GM12874 (cell line): Measurements from ENCODE around the gene MUC22.

Experiments used
- TF ChIP-seq, protein P1 (sequence below): IDR thresholded peaks from 2 replicates; pipeline ENCODE4 v1.5.1; 2011; ENCODE audit warnings: low read depth, mild to moderate bottlenecking, control low read depth, low read length, moderate library complexity; ENCODE audit not compliant: insufficient read depth

Gene MUC22

DNA sequence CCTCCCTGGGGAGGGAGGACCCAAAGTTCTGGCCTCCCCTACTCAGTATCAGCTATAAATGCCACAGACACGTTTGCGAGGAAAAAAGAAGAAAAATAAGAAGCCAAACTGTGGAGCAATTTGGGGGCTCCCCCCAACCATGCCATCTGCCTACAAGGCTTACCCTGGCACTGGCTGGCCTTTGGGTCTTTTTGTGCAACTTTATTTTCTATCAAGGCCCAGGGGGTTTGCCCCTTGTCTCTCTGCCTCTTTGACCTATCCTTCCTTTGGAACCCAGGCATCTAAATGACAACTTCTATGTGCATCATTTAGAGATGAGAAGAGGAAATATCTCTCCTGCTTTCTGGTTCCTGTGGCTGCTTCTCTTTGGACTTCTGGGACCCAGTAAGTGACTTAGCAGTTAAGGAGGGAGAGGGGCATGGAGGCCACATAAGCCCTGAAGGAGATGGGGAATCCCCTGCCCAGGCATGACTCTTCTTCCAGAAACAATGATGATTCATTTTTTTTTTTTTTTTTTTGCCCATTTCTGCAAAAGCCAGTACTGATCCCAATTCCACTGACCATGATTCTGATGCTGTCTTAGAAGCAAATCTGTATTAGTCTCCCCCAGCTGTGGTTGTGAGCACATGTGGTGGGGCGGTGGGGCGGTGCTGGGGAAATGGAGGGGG lies at the start of gene MUC22:
Gene MUC22 (plus strand): TSS at position 82 of the 668 bp plus-strand sequence. CDS start 233 bp downstream, at position 315.
- TF ChIP-seq, protein P1, sequence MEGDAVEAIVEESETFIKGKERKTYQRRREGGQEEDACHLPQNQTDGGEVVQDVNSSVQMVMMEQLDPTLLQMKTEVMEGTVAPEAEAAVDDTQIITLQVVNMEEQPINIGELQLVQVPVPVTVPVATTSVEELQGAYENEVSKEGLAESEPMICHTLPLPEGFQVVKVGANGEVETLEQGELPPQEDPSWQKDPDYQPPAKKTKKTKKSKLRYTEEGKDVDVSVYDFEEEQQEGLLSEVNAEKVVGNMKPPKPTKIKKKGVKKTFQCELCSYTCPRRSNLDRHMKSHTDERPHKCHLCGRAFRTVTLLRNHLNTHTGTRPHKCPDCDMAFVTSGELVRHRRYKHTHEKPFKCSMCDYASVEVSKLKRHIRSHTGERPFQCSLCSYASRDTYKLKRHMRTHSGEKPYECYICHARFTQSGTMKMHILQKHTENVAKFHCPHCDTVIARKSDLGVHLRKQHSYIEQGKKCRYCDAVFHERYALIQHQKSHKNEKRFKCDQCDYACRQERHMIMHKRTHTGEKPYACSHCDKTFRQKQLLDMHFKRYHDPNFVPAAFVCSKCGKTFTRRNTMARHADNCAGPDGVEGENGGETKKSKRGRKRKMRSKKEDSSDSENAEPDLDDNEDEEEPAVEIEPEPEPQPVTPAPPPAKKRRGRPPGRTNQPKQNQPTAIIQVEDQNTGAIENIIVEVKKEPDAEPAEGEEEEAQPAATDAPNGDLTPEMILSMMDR, result no peak

DNA sequence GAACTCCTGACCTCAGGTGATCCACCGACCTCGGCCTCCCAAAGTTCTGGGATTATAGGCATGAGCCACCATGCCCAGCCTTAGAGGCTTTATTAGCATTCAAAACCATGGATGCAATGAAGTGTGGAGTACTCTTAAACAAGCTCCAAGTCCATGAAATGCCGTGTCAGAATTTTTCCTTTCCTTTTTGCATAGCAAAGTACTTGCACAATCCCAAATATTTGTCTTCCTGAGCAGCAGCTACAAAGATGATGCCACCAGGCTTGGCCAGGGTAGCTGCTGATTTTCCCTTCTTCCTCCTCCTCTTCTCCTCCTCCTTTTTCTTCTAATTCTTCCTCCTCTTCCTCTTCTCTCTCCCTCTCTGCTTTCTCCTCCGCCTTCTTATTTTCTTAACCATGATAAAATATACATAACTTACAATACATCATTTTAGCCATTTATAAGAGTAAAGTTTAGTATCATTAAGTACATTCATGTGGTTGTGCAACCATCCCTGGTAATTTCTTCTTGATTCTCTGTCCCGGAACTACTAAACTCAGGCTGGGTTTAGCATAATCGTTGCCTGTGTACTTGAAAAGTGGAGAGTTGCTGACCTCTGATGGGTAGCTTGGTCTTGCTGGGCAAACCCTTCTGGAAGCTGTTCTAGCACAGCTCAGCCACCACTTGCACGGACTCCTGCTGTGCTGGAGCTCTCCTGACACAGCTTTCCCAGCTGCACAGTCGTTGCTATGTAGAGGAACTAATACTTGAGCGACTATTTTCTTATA lies 49.2 kb upstream of the MUC22 start:
- TF ChIP-seq, protein P1, result no peak

DNA sequence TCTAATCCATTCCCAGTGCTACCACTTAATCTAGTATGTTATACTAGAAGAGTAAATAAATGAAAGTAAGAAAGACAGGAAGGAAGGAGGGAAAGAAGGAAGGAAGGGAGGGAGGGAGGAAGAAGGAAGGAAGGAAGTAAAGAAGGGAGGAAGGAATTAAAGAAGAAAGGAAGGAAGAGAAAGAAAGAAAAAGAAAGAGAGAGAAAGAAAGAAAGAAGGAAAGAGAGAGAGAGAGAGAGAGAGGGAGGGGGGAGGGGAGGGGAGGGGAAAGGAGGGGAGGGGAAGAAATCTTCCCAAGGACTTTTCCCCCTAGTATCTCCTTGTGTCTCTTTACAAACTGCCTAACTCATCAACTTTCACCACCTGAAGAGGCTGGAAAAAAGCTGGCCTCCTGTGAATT lies 47.6 kb upstream of the MUC22 start:
- TF ChIP-seq, protein P1, result no peak

DNA sequence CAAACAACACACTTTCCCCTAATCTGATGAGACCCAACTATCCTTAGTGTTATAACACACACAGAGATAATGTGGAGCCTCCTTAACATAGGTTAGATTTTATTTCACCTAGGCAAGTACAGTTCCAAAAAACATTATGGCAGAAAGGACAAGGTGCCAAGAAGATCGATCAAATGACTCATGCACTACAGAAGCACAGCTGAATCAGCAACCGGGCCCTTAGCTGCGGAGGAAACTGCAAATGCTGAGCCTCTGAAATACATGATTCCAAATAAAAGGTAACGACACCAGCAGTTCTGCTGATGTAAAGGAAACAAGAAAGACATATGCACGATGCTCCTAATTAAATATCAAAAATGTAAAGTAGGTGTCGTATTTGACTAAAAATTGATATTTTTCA lies 46.6 kb upstream of the MUC22 start:
- TF ChIP-seq, protein P1, result no peak

DNA sequence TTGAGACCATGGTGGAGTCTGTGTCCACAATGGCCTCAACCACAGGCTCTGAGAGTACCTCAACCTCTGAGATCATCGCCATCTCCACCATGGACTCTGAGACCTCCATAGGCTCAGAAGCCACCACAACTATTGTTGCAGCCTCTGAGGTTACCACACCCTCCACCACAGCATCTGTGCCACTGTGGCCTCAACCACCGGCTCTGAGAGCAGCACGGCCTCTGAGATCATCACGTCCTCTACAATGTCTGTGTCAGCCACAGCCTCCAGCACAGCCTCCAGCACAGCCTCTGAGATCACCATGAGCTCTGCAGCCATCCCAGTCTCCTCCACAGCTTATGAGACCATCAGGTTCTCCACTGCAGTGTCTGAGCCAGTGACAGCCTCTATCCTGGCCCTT lies 46.2 kb upstream of the MUC22 start:
- TF ChIP-seq, protein P1, result no peak

DNA sequence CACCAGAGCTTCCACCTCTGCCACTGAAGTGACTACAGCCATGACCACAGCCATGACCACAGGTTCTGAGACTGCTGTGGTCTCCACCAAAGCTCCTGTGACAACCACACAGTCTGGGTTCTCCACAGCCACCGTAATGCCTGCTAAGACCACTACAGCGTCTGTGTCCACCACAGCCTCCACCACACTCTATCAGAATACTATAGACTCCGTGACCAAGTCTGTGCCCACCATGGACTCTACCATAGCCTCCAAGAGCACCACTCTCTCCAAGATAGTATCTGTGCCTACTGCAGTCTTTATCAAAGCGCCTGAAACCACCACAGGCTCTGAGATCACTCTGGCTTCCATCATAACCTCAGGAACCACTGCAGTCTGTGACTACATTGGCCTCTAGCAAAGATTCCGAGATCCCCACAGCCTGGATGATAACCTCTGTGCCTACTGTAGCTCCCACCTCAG lies 45.1 kb upstream of the MUC22 start:
- TF ChIP-seq, protein P1, result no peak

DNA sequence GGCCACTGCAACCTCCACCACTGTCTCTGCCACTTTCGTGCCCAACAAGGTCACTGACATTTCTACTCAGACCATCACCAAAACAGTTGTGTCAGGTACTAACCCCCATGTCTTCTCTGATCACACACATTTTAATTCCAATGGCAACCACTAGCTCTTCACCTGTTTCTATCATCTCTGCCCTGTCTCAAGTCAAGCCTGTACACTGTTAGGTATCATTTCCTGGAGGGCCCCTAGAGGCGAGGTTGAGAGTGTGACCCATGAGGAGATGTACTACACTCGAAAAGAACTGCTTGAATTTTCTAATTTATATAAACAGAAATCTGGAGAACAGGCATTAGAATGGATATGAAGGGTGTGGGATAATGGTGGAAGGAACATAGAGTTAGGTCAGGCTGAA lies 44.1 kb upstream of the MUC22 start:
- TF ChIP-seq, protein P1, result peak; percentile 27; the same call in 1 of the 2 replicates
